GM12891 (cell line): ENCODE measurements around the gene NPAS1.

Experiments
- POLR2A ChIP-seq: IDR thresholded peaks from 2 replicates; pipeline ENCODE4 v1.6.1; 2011; ENCODE audit warnings: low read depth, low read length, control low read depth
- POLR2AphosphoS5 ChIP-seq: IDR thresholded peaks from 2 replicates; pipeline ENCODE4 v1.6.1; 2011; ENCODE audit warnings: low read depth, low read length, control low read depth

DNA sequence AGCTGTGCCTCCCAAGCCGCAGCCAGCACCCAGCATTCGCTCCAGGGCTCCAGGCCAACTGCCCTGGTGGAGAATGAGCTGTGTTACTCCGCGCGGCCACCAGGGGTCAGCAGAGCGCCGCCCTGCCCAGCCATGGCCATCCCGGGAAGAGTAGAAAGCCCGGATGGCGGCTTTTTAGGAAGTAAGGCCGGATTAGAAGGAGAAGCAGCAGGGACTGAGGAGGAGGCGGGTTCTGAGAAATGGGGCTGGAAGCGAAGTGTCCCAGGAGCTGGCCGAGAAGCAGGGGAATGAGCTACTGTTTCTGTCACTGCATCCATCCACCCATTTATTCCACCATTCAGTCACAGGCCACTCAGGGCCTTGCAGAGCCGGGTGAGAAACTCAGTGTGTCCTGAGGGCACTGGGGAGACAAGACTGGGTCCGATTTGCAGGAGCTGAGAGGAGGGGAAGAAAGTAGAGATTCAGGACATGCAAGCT, 6.6 kb upstream of the NPAS1 start:
- TF ChIP-seq POLR2A (no peak), POLR2AphosphoS5 (no peak)
